Stimulated activated memory B cell treated with anti-CD40 and anti-IgM and Interleukin-4, amounts not matched to agents 10 μg/mL and 1 μg/mL and 100 μg/mL, for 72 hours (primary cell): ENCODE results near the gene TRANK1.
"Not testable (repeated sequence)": the region's sequence is repeated elsewhere in the genome, so short reads cannot be mapped to it uniquely, and the experiment has no call there.

Experiments
- ATAC-seq: fragments of 150-1000 bp; cut with Tn5 transposase; 2 replicates; pipeline ENCODE4 v1.10.0; 2021
- H3K27ac Mint-ChIP-seq: one replicate; pipeline ENCODE4 v1.8.0; 2022; ENCODE audit warnings: mild to moderate bottlenecking, mixed read lengths
- H3K27me3 Mint-ChIP-seq: one replicate; pipeline ENCODE4 v1.8.0; 2022; ENCODE audit warnings: mixed read lengths
- H3K36me3 Mint-ChIP-seq: one replicate; pipeline ENCODE4 v1.8.0; 2022; ENCODE audit warnings: mixed read lengths
- H3K4me1 Mint-ChIP-seq: one replicate; pipeline ENCODE4 v1.8.0; 2022; ENCODE audit warnings: mixed read lengths
- H3K4me3 Mint-ChIP-seq: one replicate; pipeline ENCODE4 v1.8.0; 2022; ENCODE audit warnings: mild to moderate bottlenecking, moderate library complexity, mixed read lengths
- H3K9me3 Mint-ChIP-seq: one replicate; pipeline ENCODE4 v1.8.0; 2022; ENCODE audit warnings: mixed read lengths

Gene TRANK1

DNA sequence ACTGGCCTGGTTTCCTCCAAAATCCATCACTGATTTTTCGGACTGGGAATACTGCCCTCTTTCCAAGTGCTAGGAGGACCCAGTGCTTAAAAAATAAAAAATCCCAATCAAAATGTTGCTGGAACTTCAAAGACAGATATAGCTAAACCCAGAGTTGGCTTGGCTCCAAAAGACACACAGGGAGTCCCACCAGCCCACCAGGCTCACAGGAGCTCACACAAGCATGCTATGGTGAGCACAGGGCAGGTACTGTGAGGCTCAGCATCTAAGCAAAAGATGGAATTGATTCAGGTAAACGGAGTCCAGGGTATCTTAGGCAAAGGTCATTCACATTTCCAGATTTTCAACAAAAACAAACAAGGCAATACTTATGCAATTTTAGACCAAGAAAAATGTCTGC is 3.7 kb downstream of the TRANK1 start:
- peaks cover 22% of the 10 kb centered on the region for H3K4me1 Mint-ChIP-seq
- no peak for ATAC-seq
- no peaks in the 10 kb centered on the region for H3K27me3 Mint-ChIP-seq
- H3K9me3 Mint-ChIP-seq, result no peaks in the 10 kb centered on the region
- H3K4me3 Mint-ChIP-seq, result no peak overlapping the region
- peaks cover 5% of the 10 kb centered on the region for H3K36me3 Mint-ChIP-seq
- no peak overlapping the region for H3K27ac Mint-ChIP-seq

GRCh38 chr3:36937492-36937891 is 7.4 kb downstream of the TRANK1 start:
- no peak for ATAC-seq
- Mint-ChIP-seq H3K27me3 (no peaks in the 10 kb centered on the region), H3K9me3 (no peaks in the 10 kb centered on the region), H3K36me3 (peaks cover 5% of the 10 kb centered on the region), H3K4me1 (peaks cover 8% of the 10 kb centered on the region), H3K4me3 (no peak overlapping the region), H3K27ac (no peak overlapping the region)

- Mint-ChIP-seq H3K4me1 (no peaks in the 10 kb centered on the region), H3K9me3 (peaks cover 2% of the 10 kb centered on the region), H3K4me3 (no peak overlapping the region), H3K36me3 (peaks cover 9% of the 10 kb centered on the region), H3K27me3 (no peaks in the 10 kb centered on the region), H3K27ac (no peak overlapping the region)
- no peak for ATAC-seq
Observed at GRCh38 chr3:36933540-36934296, 11.1 kb downstream of the TRANK1 start.

DNA sequence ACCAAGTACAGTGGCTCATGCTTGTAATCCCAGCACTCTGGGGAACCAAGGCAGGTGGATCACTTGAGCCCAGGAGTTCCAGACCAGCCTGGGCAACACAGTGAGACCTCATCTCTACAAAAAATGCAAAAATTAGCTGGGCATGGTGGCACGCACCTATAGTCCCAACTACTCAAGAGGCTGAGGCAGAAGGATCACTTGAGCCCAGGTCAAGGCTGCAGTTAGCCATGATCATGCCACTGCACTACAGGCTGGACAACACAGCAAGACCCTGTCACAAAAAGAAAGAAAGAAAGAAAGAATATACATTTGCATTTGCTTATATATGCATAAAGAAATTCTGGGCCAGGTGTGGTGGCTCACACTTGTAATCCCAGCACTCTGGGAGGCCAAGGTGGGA is 13.4 kb downstream of the TRANK1 start:
- not testable (repeated sequence) for H3K36me3 Mint-ChIP-seq, H3K9me3 Mint-ChIP-seq, H3K4me1 Mint-ChIP-seq

DNA sequence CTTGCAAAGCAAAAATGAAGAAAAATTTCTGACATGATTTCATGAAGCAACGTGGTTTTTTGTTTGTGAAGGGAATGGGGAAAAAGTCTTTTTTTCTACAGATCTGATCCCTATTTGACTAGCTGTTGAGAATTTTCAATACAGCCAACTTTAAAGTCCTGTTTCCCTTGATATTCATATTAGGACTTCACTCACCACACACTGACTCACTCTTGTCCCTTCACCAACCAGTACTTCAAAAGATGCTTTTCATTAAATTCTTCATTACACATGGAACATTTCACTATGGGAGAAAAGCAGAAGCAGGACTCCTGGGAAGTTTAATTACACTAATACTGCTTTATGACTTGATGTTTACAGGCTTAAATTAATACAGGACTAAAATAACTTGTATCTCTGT is 16.6 kb downstream of the TRANK1 start:
- no peak for ATAC-seq
- peaks cover 31% of the 10 kb centered on the region for H3K4me1 Mint-ChIP-seq

More for the DNA sequence above, 13.4 kb downstream of the TRANK1 start:
- not testable (repeated sequence) for H3K27ac Mint-ChIP-seq, H3K4me3 Mint-ChIP-seq, H3K27me3 Mint-ChIP-seq, ATAC-seq

DNA sequence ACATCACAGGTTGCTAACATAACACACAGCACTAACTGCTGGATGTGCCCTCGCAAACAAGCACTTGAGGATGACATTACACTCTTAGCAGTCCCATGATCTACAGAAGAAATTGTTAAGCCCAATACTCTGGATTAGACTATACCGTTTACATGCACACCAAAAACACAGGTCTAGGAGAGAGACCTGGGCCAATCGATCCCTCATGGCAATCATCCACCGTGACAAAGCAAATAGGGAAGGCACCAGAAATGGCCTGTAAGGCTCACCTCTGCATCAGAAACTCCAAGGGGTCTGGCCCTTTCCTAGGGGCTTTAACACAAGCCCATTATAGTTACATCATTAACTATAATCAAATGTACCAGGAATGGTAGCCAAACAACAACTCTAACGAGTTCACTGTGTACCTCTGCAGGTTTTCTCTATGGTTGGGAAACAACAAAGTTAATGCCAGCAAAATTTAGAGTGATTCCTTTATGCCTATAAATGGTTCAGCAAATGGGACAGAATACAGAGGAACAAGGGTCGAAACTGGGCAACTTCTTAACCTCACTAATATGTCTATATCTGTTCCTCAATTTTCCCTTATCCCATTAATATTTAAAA is 18.5 kb downstream of the TRANK1 start:
- Mint-ChIP-seq H3K27ac (peak overlapping the region; percentile 77), H3K27me3 (no peaks in the 10 kb centered on the region), H3K4me1 (peaks cover 41% of the 10 kb centered on the region), H3K4me3 (no peak overlapping the region), H3K9me3 (peaks cover under 1% of the 10 kb centered on the region), H3K36me3 (peaks cover 10% of the 10 kb centered on the region)
- ATAC-seq, result no peak

More for the DNA sequence above, 16.6 kb downstream of the TRANK1 start:
- Mint-ChIP-seq H3K4me3 (no peak overlapping the region), H3K27ac (no peak overlapping the region), H3K9me3 (peaks cover 2% of the 10 kb centered on the region), H3K27me3 (no peaks in the 10 kb centered on the region), H3K36me3 (peaks cover 9% of the 10 kb centered on the region)

DNA sequence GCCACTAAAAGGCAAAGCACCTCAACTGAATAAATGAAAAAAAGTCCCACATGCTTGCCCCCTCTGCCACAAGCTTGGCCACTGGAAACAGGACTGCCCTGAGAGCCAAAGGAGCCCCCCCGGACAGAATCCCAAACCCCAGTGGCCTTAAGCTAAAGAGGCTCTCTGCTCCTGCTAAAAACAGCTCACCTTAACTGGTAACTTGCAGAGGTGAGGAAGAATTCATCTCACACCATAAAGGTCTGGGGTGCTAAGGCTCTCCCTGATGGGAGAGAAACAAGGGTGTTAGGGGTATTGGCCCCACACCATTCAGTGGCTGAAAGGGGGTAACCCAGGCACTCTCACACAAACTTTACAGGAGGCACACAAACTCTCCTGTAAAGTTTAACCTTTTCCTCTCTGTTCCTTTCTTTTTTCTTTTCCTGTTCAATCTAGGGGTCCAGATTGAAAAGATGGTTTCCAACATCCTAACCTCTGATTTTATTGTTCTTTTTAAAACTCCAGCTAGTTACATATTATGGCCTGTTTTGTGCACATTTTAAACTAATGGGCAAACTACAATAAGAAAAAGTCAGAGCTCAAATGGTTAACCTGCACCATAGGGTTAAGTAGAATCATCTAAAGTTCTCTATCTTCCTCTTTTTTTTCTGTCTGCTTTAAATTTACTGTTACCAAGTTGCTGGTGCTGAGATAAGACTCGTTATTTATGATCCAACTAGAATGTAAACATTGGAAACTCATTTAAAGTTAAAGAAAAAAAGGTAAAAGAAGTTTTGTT is 19.9 kb downstream of the TRANK1 start:
- ATAC-seq, result peak; percentile 47
- H3K4me3 Mint-ChIP-seq, result peak overlapping the region; percentile 80
- H3K4me1 Mint-ChIP-seq, result peaks cover 46% of the 10 kb centered on the region
- H3K36me3 Mint-ChIP-seq, result peaks cover 19% of the 10 kb centered on the region
- no peaks in the 10 kb centered on the region for H3K27me3 Mint-ChIP-seq
- H3K27ac Mint-ChIP-seq, result peak overlapping the region; percentile 77
- H3K9me3 Mint-ChIP-seq, result peaks cover 5% of the 10 kb centered on the region

- peaks cover 51% of the 10 kb centered on the region for H3K4me1 Mint-ChIP-seq
- peaks cover 5% of the 10 kb centered on the region for H3K9me3 Mint-ChIP-seq
- peak overlapping the region; percentile 80 for H3K4me3 Mint-ChIP-seq
- peaks cover 12% of the 10 kb centered on the region for H3K36me3 Mint-ChIP-seq
- no peak for ATAC-seq
- H3K27me3 Mint-ChIP-seq, result no peaks in the 10 kb centered on the region
- H3K27ac Mint-ChIP-seq, result peak overlapping the region; percentile 77
Observed at GRCh38 chr3:36923981-36924743, 20.7 kb downstream of the TRANK1 start.

DNA sequence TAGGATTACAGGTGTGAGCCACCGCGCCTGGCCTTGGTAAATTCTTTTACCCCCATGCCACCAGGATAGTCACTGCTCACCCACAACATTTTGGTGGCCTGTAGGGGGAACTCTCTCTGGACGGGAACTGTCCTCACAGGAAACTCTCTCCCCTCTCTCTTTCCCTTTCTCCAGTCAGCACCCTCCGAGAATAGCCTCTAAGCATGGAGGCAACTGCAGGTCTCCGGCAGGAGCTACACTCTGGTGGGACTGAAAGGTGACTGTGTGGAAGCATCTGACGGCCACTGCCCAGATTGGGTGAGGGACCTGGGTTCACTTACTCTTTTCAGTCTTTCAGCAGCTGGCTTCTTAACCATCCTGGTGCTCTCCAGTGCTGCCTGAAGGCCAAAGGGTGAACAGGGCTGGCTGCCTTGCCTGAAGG is 21.3 kb downstream of the TRANK1 start:
- H3K27me3 Mint-ChIP-seq, result no peaks in the 10 kb centered on the region
- peak overlapping the region; percentile 76 for H3K4me3 Mint-ChIP-seq
- peaks cover 5% of the 10 kb centered on the region for H3K9me3 Mint-ChIP-seq
- ATAC-seq, result peak; percentile 47
- H3K4me1 Mint-ChIP-seq, result peaks cover 57% of the 10 kb centered on the region
- peak overlapping the region; percentile 77 for H3K27ac Mint-ChIP-seq
- peaks cover 12% of the 10 kb centered on the region for H3K36me3 Mint-ChIP-seq

DNA sequence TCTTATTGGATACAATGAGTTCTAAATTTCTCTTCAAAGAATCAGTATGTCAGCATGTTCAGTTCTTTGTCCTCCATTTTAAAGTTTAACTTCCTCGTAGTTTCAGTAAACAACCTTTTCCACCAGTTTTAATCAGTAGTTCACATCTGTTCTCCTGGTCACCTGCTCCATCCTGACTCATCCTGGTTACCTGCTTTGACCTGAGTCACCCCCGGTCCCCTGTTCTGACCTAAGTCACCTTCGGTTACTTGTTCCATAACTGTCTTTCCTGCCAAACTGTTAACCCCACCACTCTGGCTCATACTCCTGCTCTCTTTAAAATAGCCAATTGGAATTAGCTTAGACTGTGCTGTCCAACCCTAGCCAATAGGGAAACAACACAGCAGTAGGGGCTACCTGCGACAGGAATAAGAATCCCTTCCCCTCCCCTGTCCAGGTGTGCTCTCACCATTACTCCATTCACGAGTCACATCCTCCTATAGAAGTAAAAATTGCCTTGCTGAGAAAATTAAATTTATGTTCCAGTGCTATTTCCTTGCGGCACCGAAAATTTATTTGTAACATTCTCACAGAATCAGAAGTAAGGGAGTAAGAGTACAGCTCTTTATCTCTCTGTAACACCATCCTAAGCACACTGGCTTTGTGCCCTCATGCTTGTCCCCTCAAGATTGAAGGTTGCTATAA is 23.8 kb downstream of the TRANK1 start:
- ATAC-seq, result no peak
- peaks cover 74% of the 10 kb centered on the region for H3K4me1 Mint-ChIP-seq
- no peak overlapping the region for H3K27ac Mint-ChIP-seq

DNA sequence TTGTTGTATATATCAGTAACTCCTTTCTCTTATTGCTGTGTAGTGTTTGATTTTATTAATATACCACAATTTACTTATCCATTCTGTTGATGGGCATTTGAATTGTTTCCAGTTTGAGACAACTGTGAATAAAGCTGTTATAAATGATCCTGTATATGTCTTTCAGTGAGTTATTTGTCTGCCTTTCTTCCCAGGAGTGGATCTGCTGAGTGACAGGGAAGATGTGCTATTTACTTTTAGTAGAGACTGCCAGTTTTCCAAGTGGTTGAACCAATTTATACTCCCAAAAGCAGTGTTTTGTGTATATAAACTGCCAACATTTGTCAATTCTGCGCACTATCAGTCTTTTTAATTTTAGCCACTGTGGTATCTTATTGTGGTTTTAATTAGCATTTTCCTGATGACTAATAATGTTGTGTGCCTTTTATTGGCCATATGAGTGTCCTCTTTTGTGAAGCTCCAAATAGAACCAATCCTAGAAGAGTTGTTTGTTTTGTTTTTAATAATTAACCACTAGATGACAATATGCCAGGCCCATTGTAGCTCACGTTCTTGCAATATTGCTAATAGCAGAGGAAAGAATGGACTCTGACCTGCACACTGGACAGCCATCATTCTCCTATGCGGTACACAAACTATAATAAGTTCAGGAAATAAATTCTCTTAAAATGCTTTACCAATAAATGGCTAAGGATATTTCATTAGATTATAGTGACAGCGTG is 25.3 kb downstream of the TRANK1 start:
- Mint-ChIP-seq H3K36me3 (peaks cover 12% of the 10 kb centered on the region), H3K4me3 (no peak overlapping the region), H3K4me1 (peaks cover 60% of the 10 kb centered on the region), H3K27ac (no peak overlapping the region), H3K9me3 (peaks cover 5% of the 10 kb centered on the region), H3K27me3 (no peaks in the 10 kb centered on the region)
- ATAC-seq, result no peak

More for the DNA sequence above, 23.8 kb downstream of the TRANK1 start:
- Mint-ChIP-seq H3K36me3 (peaks cover 12% of the 10 kb centered on the region), H3K4me3 (no peak overlapping the region), H3K27me3 (no peaks in the 10 kb centered on the region), H3K9me3 (peaks cover 5% of the 10 kb centered on the region)

DNA sequence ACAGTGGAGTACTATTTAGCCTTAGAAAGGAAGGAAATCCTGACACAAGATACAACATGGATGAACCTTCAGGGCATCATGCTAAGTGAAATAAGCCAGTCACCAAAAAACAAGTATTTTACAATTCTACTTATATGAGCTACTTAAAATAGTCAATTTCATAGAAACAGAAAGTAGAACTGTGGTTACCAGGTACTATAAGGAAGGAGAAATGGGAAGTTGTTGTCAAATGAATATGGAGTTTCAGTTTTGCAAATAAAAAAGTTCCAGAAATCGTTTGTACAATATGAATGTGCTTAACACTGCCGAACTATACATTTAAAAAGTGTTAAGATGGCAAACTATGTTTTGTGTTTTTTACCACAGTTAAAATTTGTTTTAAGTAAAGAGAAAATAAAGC is 26.8 kb downstream of the TRANK1 start:
- Mint-ChIP-seq H3K9me3 (peaks cover 5% of the 10 kb centered on the region), H3K4me1 (peaks cover 54% of the 10 kb centered on the region), H3K27ac (peak overlapping the region; percentile 100), H3K36me3 (peaks cover 12% of the 10 kb centered on the region), H3K27me3 (no peaks in the 10 kb centered on the region), H3K4me3 (peak overlapping the region; percentile 99)
- peak; percentile 70 for ATAC-seq

GRCh38 chr3:36911990-36912804 is 32.7 kb downstream of the TRANK1 start:
- Mint-ChIP-seq H3K27ac (peak overlapping the region; percentile 81), H3K4me1 (peaks cover 39% of the 10 kb centered on the region)
- peak; percentile 97 for ATAC-seq

More at GRCh38 chr3:36911990-36912804, 32.7 kb downstream of the TRANK1 start:
- H3K36me3 Mint-ChIP-seq, result no peaks in the 10 kb centered on the region
- H3K9me3 Mint-ChIP-seq, result no peaks in the 10 kb centered on the region
- no peaks in the 10 kb centered on the region for H3K27me3 Mint-ChIP-seq
- peak overlapping the region; percentile 8 for H3K4me3 Mint-ChIP-seq
